ENCODE data around the gene NAXE. TPM values are rescaled to one million over a fixed set of nuclear protein-coding genes. Genes with fewer than 3 reads are reported as not detected.

NAXE gene
- total RNA-seq, 1 donor from 2014 or later = 190 TPM

GRCh38 chr1:156618853-156619581 lies 27.4 kb downstream of the NAXE start, which contains the start of gene HAPLN2:
HAPLN2 (plus strand) TSS chr1:156619415; CDS start chr1:156623491, 4,076 bp downstream.
- Mint-ChIP-seq H3K4me1 (ENCODE audit: unreplicated experiment) (peaks cover 26% of the 10 kb centered on the region), H3K4me3 (ENCODE audit: unreplicated experiment) (no peak within 1 kb of the TSS), H3K9me3 (ENCODE audit: unreplicated experiment) (no peaks in the 10 kb centered on the region), H3K27me3 (ENCODE audit: unreplicated experiment) (peaks cover 9% of the 10 kb centered on the region), H3K36me3 (ENCODE audit: low read depth, unreplicated experiment) (peaks cover 5% of the 10 kb centered on the region), H3K27ac (ENCODE audit: unreplicated experiment) (no peak within 1 kb of the TSS)
- DNase-seq (ENCODE audit: low spot score) = peak; percentile 73
- TF ChIP-seq CTCF (IDR thresholded peaks at IDR 0.05; ENCODE audit: unreplicated experiment) = no peak

- no peak for TF ChIP-seq CTCF (IDR thresholded peaks at IDR 0.05; ENCODE audit: unreplicated experiment)
- H3K27me3 Mint-ChIP-seq (ENCODE audit: unreplicated experiment) = peaks cover 9% of the 10 kb centered on the region
- DNase-seq (ENCODE audit: low spot score) = no peak
- H3K4me3 Mint-ChIP-seq (ENCODE audit: unreplicated experiment) = no peak overlapping the region
- H3K27ac Mint-ChIP-seq (ENCODE audit: unreplicated experiment) = no peak overlapping the region
- H3K9me3 Mint-ChIP-seq (ENCODE audit: unreplicated experiment) = no peaks in the 10 kb centered on the region
- peaks cover 5% of the 10 kb centered on the region for H3K36me3 Mint-ChIP-seq (ENCODE audit: low read depth, unreplicated experiment)
- peaks cover 26% of the 10 kb centered on the region for H3K4me1 Mint-ChIP-seq (ENCODE audit: unreplicated experiment)
Observed at GRCh38 chr1:156619582-156619955, 28.0 kb downstream of the NAXE start.

- peak overlapping the region; percentile 86 for H3K4me3 Mint-ChIP-seq (ENCODE audit: unreplicated experiment)
- peaks cover 5% of the 10 kb centered on the region for H3K36me3 Mint-ChIP-seq (ENCODE audit: low read depth, unreplicated experiment)
- peaks cover 24% of the 10 kb centered on the region for H3K4me1 Mint-ChIP-seq (ENCODE audit: unreplicated experiment)
- DNase-seq (ENCODE audit: low spot score) = no peak
- H3K27ac Mint-ChIP-seq (ENCODE audit: unreplicated experiment) = peak overlapping the region; percentile 3
- TF ChIP-seq CTCF (IDR thresholded peaks at IDR 0.05; ENCODE audit: unreplicated experiment) = no peak
- no peaks in the 10 kb centered on the region for H3K9me3 Mint-ChIP-seq (ENCODE audit: unreplicated experiment)
- H3K27me3 Mint-ChIP-seq (ENCODE audit: unreplicated experiment) = peaks cover 12% of the 10 kb centered on the region
Observed at GRCh38 chr1:156622581-156623297, 31.2 kb downstream of the NAXE start.

- Mint-ChIP-seq H3K4me3 (ENCODE audit: unreplicated experiment) (no peak overlapping the region), H3K36me3 (ENCODE audit: low read depth, unreplicated experiment) (peaks cover 5% of the 10 kb centered on the region), H3K27ac (ENCODE audit: unreplicated experiment) (no peak overlapping the region), H3K4me1 (ENCODE audit: unreplicated experiment) (peaks cover 19% of the 10 kb centered on the region), H3K27me3 (ENCODE audit: unreplicated experiment) (peaks cover 14% of the 10 kb centered on the region), H3K9me3 (ENCODE audit: unreplicated experiment) (no peaks in the 10 kb centered on the region)
- peak; percentile 69 for DNase-seq (ENCODE audit: low spot score)
- no peak for TF ChIP-seq CTCF (IDR thresholded peaks at IDR 0.05; ENCODE audit: unreplicated experiment)
Observed at GRCh38 chr1:156623946-156624813, 32.6 kb downstream of the NAXE start.
